OCI-LY3 (cell line): Measurements from ENCODE around the gene MPZL1.

ENCODE experiments used
- H2AFZ ChIP-seq: fragments of 200-600, 300-600 bp; shearing (Covaris generic); 2 replicates; pipeline ENCODE4 v1.6.0; 2014; ENCODE audit warnings: antibody characterized with exemption, low read depth, low read length
- H3K27ac ChIP-seq: fragments of 200-600, 300-600 bp; sonication (generic); 2 replicates; pipeline ENCODE4 v1.5.1; 2014; ENCODE audit warnings: mild to moderate bottlenecking, low read length, moderate library complexity, mixed read lengths
- H3K27me3 ChIP-seq: fragments of 200-600, 300-600 bp; sonication (generic); 2 replicates; pipeline ENCODE4 v1.6.1; 2014; ENCODE audit warnings: low read depth, low read length, mixed read lengths
- H3K36me3 ChIP-seq: fragments of 200-600, 300-600 bp; sonication (generic); replicated peaks from 2 replicates; pipeline ENCODE3; 2014; ENCODE audit warnings: low read depth, low read length, mixed read lengths
- H3K4me1 ChIP-seq: fragments of 300-600, 200-600 bp; sonication (generic); 2 replicates; pipeline ENCODE4 v1.6.1; 2014; ENCODE audit warnings: low read length, mixed read lengths
- H3K4me2 ChIP-seq: fragments of 200-600, 300-600 bp; sonication (generic); 2 replicates; pipeline ENCODE4 v1.6.1; 2014; ENCODE audit warnings: low read length, mixed read lengths
- H3K4me3 ChIP-seq: fragments of 300-600, 200-600 bp; sonication (generic); 2 replicates; pipeline ENCODE4 v1.5.1; 2014; ENCODE audit warnings: antibody characterized with exemption, mild to moderate bottlenecking, low read length, moderate library complexity
- H3K79me2 ChIP-seq: fragments of 300-600, 200-600 bp; shearing (Covaris generic); 2 replicates; pipeline ENCODE4 v1.6.1; 2014; ENCODE audit warnings: mild to moderate bottlenecking, low read length, mixed read lengths
- H3K9ac ChIP-seq: fragments of 300-600, 200-600 bp; shearing (Covaris generic); 2 replicates; pipeline ENCODE4 v1.6.0; 2014; ENCODE audit warnings: mild to moderate bottlenecking, low read length, moderate library complexity
- H3K9me3 ChIP-seq: fragments of 200-600, 300-600 bp; shearing (Covaris generic); 2 replicates; pipeline ENCODE4 v1.6.1; 2014; ENCODE audit warnings: low read length, mixed read lengths; ENCODE audit not compliant: insufficient read depth
- H4K20me1 ChIP-seq: fragments of 200-600, 300-600 bp; sonication (generic); 2 replicates; pipeline ENCODE4 v1.6.1; 2016; ENCODE audit warnings: low read length, mixed read lengths; ENCODE audit not compliant: insufficient read depth
- CTCF ChIP-seq: fragments of 200-600, 300-600 bp; sonication (generic); IDR thresholded peaks from 2 replicates; pipeline ENCODE4 v1.5.1; 2014; ENCODE audit warnings: antibody characterized with exemption, low read length, low read depth
- EZH2phosphoT487 ChIP-seq: fragments of 200-600 bp; shearing (Covaris generic); IDR thresholded peaks from 2 replicates; pipeline ENCODE4 v1.6.1; 2018; ENCODE audit warnings: antibody characterized with exemption, mixed run types, low read depth

The MPZL1 gene

GRCh38 chr1:167695147-167695546 is 26.6 kb upstream of the MPZL1 start:
- no peaks in the 10 kb centered on the region for H4K20me1 ChIP-seq
- no peaks in the 10 kb centered on the region for H3K79me2 ChIP-seq
- H3K4me3 ChIP-seq: no peak overlapping the region
- no peak overlapping the region for H2AFZ ChIP-seq
- TF ChIP-seq EZH2phosphoT487: no peak
- no peak for TF ChIP-seq CTCF
- H3K36me3 ChIP-seq: no peaks in the 10 kb centered on the region
- H3K27ac ChIP-seq: no peak overlapping the region
- H3K9me3 ChIP-seq: no peaks in the 10 kb centered on the region
- H3K27me3 ChIP-seq: peaks cover 12% of the 10 kb centered on the region; the same call in 1 of the 2 replicates
- H3K9ac ChIP-seq: no peak overlapping the region
- peaks cover 12% of the 10 kb centered on the region for H3K4me1 ChIP-seq
- no peak overlapping the region for H3K4me2 ChIP-seq

GRCh38 chr1:167695756-167696561 is 25.8 kb upstream of the MPZL1 start:
- Histone ChIP-seq H3K79me2 (no peaks in the 10 kb centered on the region), H2AFZ (no peak overlapping the region), H3K9me3 (no peaks in the 10 kb centered on the region), H3K4me2 (no peak overlapping the region), H4K20me1 (no peaks in the 10 kb centered on the region), H3K36me3 (no peaks in the 10 kb centered on the region), H3K27me3 (peaks cover 14% of the 10 kb centered on the region), H3K9ac (no peak overlapping the region), H3K4me1 (peaks cover 14% of the 10 kb centered on the region), H3K27ac (no peak overlapping the region), H3K4me3 (no peak overlapping the region)
- TF ChIP-seq EZH2phosphoT487 (no peak), CTCF (no peak)

- Histone ChIP-seq H3K4me3 (no peak overlapping the region), H3K4me2 (no peak overlapping the region), H2AFZ (no peak overlapping the region), H3K9me3 (no peaks in the 10 kb centered on the region), H3K27me3 (peaks cover 14% of the 10 kb centered on the region), H4K20me1 (no peaks in the 10 kb centered on the region), H3K27ac (no peak overlapping the region), H3K4me1 (peaks cover 18% of the 10 kb centered on the region), H3K9ac (no peak overlapping the region), H3K79me2 (no peaks in the 10 kb centered on the region), H3K36me3 (no peaks in the 10 kb centered on the region)
- TF ChIP-seq EZH2phosphoT487: no peak
- no peak for TF ChIP-seq CTCF
Measured at GRCh38 chr1:167697667-167698141, 24.1 kb upstream of the MPZL1 start.

- Histone ChIP-seq H3K9me3 (no peaks in the 10 kb centered on the region), H3K36me3 (no peaks in the 10 kb centered on the region), H3K27me3 (peaks cover 20% of the 10 kb centered on the region), H3K4me2 (no peak overlapping the region), H3K79me2 (no peaks in the 10 kb centered on the region), H3K4me3 (no peak overlapping the region), H3K9ac (no peak overlapping the region), H2AFZ (no peak overlapping the region), H4K20me1 (no peaks in the 10 kb centered on the region), H3K4me1 (peaks cover 18% of the 10 kb centered on the region), H3K27ac (no peak overlapping the region)
- TF ChIP-seq EZH2phosphoT487 (no peak), CTCF (no peak)
Measured at GRCh38 chr1:167698313-167698712, 23.5 kb upstream of the MPZL1 start.
